ENCODE results near the gene TEX35. TPM values are rescaled to one million over a fixed set of nuclear protein-coding genes. Genes with fewer than 3 reads are reported as not detected.

Gene TEX35
- total RNA-seq, 1 experiment from 2014 or later, result not detected

- Histone ChIP-seq H3K4me1 (ENCODE audit: control insufficient read depth in 1 of 2, insufficient read depth in 2 of 2, low read length in 2 of 2) (peaks cover 36 to 53% of the 10 kb centered on the region in 2 experiments), H3K4me3 (replicated peaks in 1 of 2; ENCODE audit: low read depth in 1 of 2, low read length in 2 of 2) (peak overlapping the region; percentile 11 to 42)
Observed at GRCh38 chr1:178537382-178538090, 24.6 kb downstream of the TEX35 start.

GRCh38 chr1:178538192-178538916, 25.4 kb downstream of the TEX35 start:
- H3K27me3 ChIP-seq (ENCODE audit: insufficient read depth, low read length), result no peaks in the 10 kb centered on the region
- POLR2A ChIA-PET, result no interaction called here
- peak overlapping the region; percentile 59 for H3K27ac ChIP-seq (ENCODE audit: low read depth, low read length)
- H3K4me3 ChIP-seq (replicated peaks in 1 of 2; ENCODE audit: low read depth in 1 of 2, low read length in 2 of 2), result no peak overlapping the region
- H3K36me3 ChIP-seq (ENCODE audit: control insufficient read depth in 1 of 2, insufficient read depth in 2 of 2, low read length in 2 of 2), result no peaks in the 10 kb centered on the region
- BruUV-seq (replicated peaks), result no TSS peak
- H2AFZ ChIP-seq (ENCODE audit: low read depth, low read length, poor library complexity, severe bottlenecking), result no peak overlapping the region
- H3K4me2 ChIP-seq (ENCODE audit: low read length), result peak overlapping the region; percentile 69
- no peaks in the 10 kb centered on the region for H3K9me3 ChIP-seq (ENCODE audit: control insufficient read depth in 1 of 2, insufficient read depth in 1 of 2, low read depth in 1 of 2, low read length in 2 of 2)
- H4K20me1 ChIP-seq (ENCODE audit: insufficient read depth), result no peaks in the 10 kb centered on the region
- peak overlapping the region; percentile 43 for H3K9ac ChIP-seq (ENCODE audit: low read length)
- no peaks in the 10 kb centered on the region for H3K9me2 ChIP-seq (ENCODE audit: insufficient read depth)
- H3K79me2 ChIP-seq (ENCODE audit: insufficient read depth, low read length), result no peaks in the 10 kb centered on the region
- intact Hi-C loops (cut with micrococcal nuclease), result loop anchor here (10.0 kb wide), 2 partner anchors 696 to 1056 kb away; partner anchors contain the start of gene TDRD5
- RAD21 ChIA-PET (ENCODE audit: low non-redundant PET in 1 of 2, low total read pairs in 2 of 2, uncharacterized antibody in 2 of 2, unreplicated experiment in 2 of 2), result no interaction called here
- ATAC-seq (no peak), DNase-seq (ENCODE audit: low read depth, low spot score) (no peak)
- H3K4me1 ChIP-seq (ENCODE audit: control insufficient read depth in 1 of 2, insufficient read depth in 2 of 2, low read length in 2 of 2), result peaks cover 36 to 55% of the 10 kb centered on the region in 2 experiments
- CTCF ChIA-PET, result interaction anchor here (1.1 to 5.8 kb wide), 2 partner anchors 215 to 466 kb away, joined by 3 to 42 read pairs; no protein-coding TSS in a partner anchor
- TF ChIP-seq CBX3 (IDR thresholded peaks at IDR 0.05; ENCODE audit: low read depth) (no peak), ATF3 (IDR thresholded peaks at IDR 0.05) (no peak), EZH2phosphoT487 (IDR thresholded peaks at IDR 0.05; ENCODE audit: borderline replicate concordance) (no peak), SIN3A (IDR thresholded peaks at IDR 0.05; ENCODE audit: low read depth) (no peak), ZFX (IDR thresholded peaks at IDR 0.05) (no peak), YY1 (IDR thresholded peaks at IDR 0.05; ENCODE audit: extremely low read depth, insufficient replicate concordance, low read depth, low read length) (no peak), FOSL1 (IDR thresholded peaks at IDR 0.05; ENCODE audit: low read depth) (no peak), REST (IDR thresholded peaks at IDR 0.05; ENCODE audit: low read depth) (no peak), MAX (IDR thresholded peaks at IDR 0.05) (no peak), EZH2 (IDR thresholded peaks at IDR 0.05) (no peak), POLR2A (IDR thresholded peaks at IDR 0.05; ENCODE audit: borderline replicate concordance, extremely low read depth, insufficient read depth, insufficient read length) (no peak)

More at GRCh38 chr1:178537382-178538090, 24.6 kb downstream of the TEX35 start:
- H3K27ac ChIP-seq (ENCODE audit: low read depth, low read length), result peak overlapping the region; percentile 59
- peak; percentile 29 for ATAC-seq
- ChIA-PET RAD21 (ENCODE audit: low non-redundant PET in 1 of 2, low total read pairs in 2 of 2, uncharacterized antibody in 2 of 2, unreplicated experiment in 2 of 2) (no interaction called here), CTCF (interaction anchor here (1.0 to 5.8 kb wide), 5 partner anchors 35 to 466 kb away, joined by 3 to 42 read pairs (median 6); no protein-coding TSS in a partner anchor), POLR2A (interaction anchor here (0.5 kb wide), 1 partner anchor 371 kb away, joined by 3 read pairs; no protein-coding TSS in a partner anchor)
- intact Hi-C loops (cut with micrococcal nuclease), result loop anchor here (10.0 kb wide), 2 partner anchors 697 to 1057 kb away; partner anchors contain the start of gene TDRD5
- DNase-seq (ENCODE audit: low read depth, low spot score), result peak; percentile 27
- H3K4me2 ChIP-seq (ENCODE audit: low read length), result peak overlapping the region; percentile 69
- H2AFZ ChIP-seq (ENCODE audit: low read depth, low read length, poor library complexity, severe bottlenecking), result peak overlapping the region; percentile 81
- TF ChIP-seq EZH2 (IDR thresholded peaks at IDR 0.05), result no peak
- TF ChIP-seq MAX (IDR thresholded peaks at IDR 0.05), result peak; percentile 54
- peak overlapping the region; percentile 43 for H3K9ac ChIP-seq (ENCODE audit: low read length)
- no peaks in the 10 kb centered on the region for H3K9me3 ChIP-seq (ENCODE audit: control insufficient read depth in 1 of 2, insufficient read depth in 1 of 2, low read depth in 1 of 2, low read length in 2 of 2)
- no peaks in the 10 kb centered on the region for H4K20me1 ChIP-seq (ENCODE audit: insufficient read depth)
- BruUV-seq (replicated peaks), result TSS peak; percentile 50
- H3K36me3 ChIP-seq (ENCODE audit: control insufficient read depth in 1 of 2, insufficient read depth in 2 of 2, low read length in 2 of 2), result no peaks in the 10 kb centered on the region
- H3K79me2 ChIP-seq (ENCODE audit: insufficient read depth, low read length), result no peaks in the 10 kb centered on the region
- no peaks in the 10 kb centered on the region for H3K27me3 ChIP-seq (ENCODE audit: insufficient read depth, low read length)
- no peaks in the 10 kb centered on the region for H3K9me2 ChIP-seq (ENCODE audit: insufficient read depth)
